SK-N-MC (cell line): ENCODE results near the gene PDE1C.

Experiments
- DNase-seq: peaks from one replicate; pipeline ENCODE4 v3.0.0-alpha.2; 2011; ENCODE audit warnings: low read depth, low spot score
- H3K27ac ChIP-seq: fragments of 200-600 bp; sonication (generic); 2 replicates; pipeline ENCODE4 v1.5.1; 2016; ENCODE audit warnings: mixed run types
- H3K36me3 ChIP-seq: fragments of 200-600 bp; sonication (generic); 2 replicates; pipeline ENCODE4 v1.6.1; 2017; ENCODE audit warnings: antibody characterized with exemption, low read length, mixed read lengths; ENCODE audit not compliant: insufficient read depth
- H3K4me3 ChIP-seq: fragments of 200-600 bp; sonication (generic); 2 replicates; pipeline ENCODE4 v1.5.1; 2016
- H3K9ac ChIP-seq: fragments of 200-600 bp; sonication (generic); 2 replicates; pipeline ENCODE4 v1.8.0; 2017; ENCODE audit warnings: mixed run types, mixed read lengths; ENCODE audit not compliant: insufficient read length
- H3K9me3 ChIP-seq: fragments of 200-600 bp; sonication (generic); 2 replicates; pipeline ENCODE4 v1.6.1; 2017; ENCODE audit warnings: low read depth, mild to moderate bottlenecking, antibody characterized with exemption, low read length, moderate library complexity, mixed read lengths
- EZH2 ChIP-seq: fragments of 200-600 bp; sonication (generic); IDR thresholded peaks from one replicate; pipeline ENCODE4 v1.6.1; 2017; ENCODE audit warnings: antibody characterized with exemption
- FOXP2 ChIP-seq: optimal IDR thresholded peaks from 2 replicates; pipeline ENCODE3; 2011; ENCODE audit warnings: mild to moderate bottlenecking, moderate library complexity; ENCODE audit not compliant: insufficient read depth; ENCODE audit errors: extremely low read length, control extremely low read depth
- POLR2AphosphoS5 ChIP-seq: IDR thresholded peaks from 2 replicates; pipeline ENCODE4 v1.6.1; 2012; ENCODE audit warnings: mild to moderate bottlenecking, low read depth, low read length, borderline replicate concordance

Gene PDE1C

GRCh38 chr7:31921047-31921446 is 149.2 kb downstream of the PDE1C start:
- Histone ChIP-seq H3K9ac (no peak overlapping the region), H3K4me3 (no peak overlapping the region), H3K27ac (no peak overlapping the region), H3K9me3 (no peaks in the 10 kb centered on the region), H3K36me3 (no peaks in the 10 kb centered on the region)
- DNase-seq, result no peak
- TF ChIP-seq FOXP2 (no peak), POLR2AphosphoS5 (no peak), EZH2 (no peak)

- no peak overlapping the region for H3K9ac ChIP-seq
- TF ChIP-seq POLR2AphosphoS5 (no peak), FOXP2 (no peak), EZH2 (no peak)
- no peaks in the 10 kb centered on the region for H3K36me3 ChIP-seq
- no peak overlapping the region for H3K4me3 ChIP-seq
- DNase-seq, result no peak
- no peaks in the 10 kb centered on the region for H3K9me3 ChIP-seq
- H3K27ac ChIP-seq, result no peak overlapping the region
These were observed 150.4 kb downstream of the PDE1C start for GRCh38 chr7:31919678-31920369.

GRCh38 chr7:31918706-31919393 is 151.4 kb downstream of the PDE1C start:
- no peaks in the 10 kb centered on the region for H3K9me3 ChIP-seq
- TF ChIP-seq POLR2AphosphoS5 (no peak), EZH2 (no peak), FOXP2 (no peak)
- H3K27ac ChIP-seq, result no peak overlapping the region
- no peak overlapping the region for H3K9ac ChIP-seq
- no peaks in the 10 kb centered on the region for H3K36me3 ChIP-seq
- H3K4me3 ChIP-seq, result no peak overlapping the region
- no peak for DNase-seq

- no peaks in the 10 kb centered on the region for H3K9me3 ChIP-seq
- no peak for TF ChIP-seq POLR2AphosphoS5
- TF ChIP-seq FOXP2, result no peak
- no peak for TF ChIP-seq EZH2
- no peak overlapping the region for H3K4me3 ChIP-seq
- no peak overlapping the region for H3K27ac ChIP-seq
- no peak overlapping the region for H3K9ac ChIP-seq
- DNase-seq, result no peak
- H3K36me3 ChIP-seq, result no peaks in the 10 kb centered on the region
These were observed 153.0 kb downstream of the PDE1C start for GRCh38 chr7:31917256-31917655.

GRCh38 chr7:31910191-31910590 is 160.0 kb downstream of the PDE1C start:
- no peak for DNase-seq
- Histone ChIP-seq H3K9ac (no peak overlapping the region), H3K27ac (no peak overlapping the region), H3K9me3 (no peaks in the 10 kb centered on the region), H3K4me3 (no peak overlapping the region), H3K36me3 (no peaks in the 10 kb centered on the region)
- TF ChIP-seq EZH2 (no peak), POLR2AphosphoS5 (no peak), FOXP2 (no peak)

- H3K4me3 ChIP-seq, result no peak overlapping the region
These were observed 163.6 kb downstream of the PDE1C start for GRCh38 chr7:31906479-31907171.

GRCh38 chr7:31903962-31904361 is 166.2 kb downstream of the PDE1C start:
- no peak overlapping the region for H3K4me3 ChIP-seq
- no peaks in the 10 kb centered on the region for H3K36me3 ChIP-seq
- TF ChIP-seq POLR2AphosphoS5 (no peak), FOXP2 (no peak), EZH2 (no peak)
- H3K9me3 ChIP-seq, result no peaks in the 10 kb centered on the region
- H3K9ac ChIP-seq, result no peak overlapping the region
- no peak for DNase-seq
- H3K27ac ChIP-seq, result no peak overlapping the region

More at GRCh38 chr7:31906479-31907171, 163.6 kb downstream of the PDE1C start:
- H3K27ac ChIP-seq, result no peak overlapping the region
- no peaks in the 10 kb centered on the region for H3K36me3 ChIP-seq
- TF ChIP-seq FOXP2 (no peak), POLR2AphosphoS5 (no peak), EZH2 (no peak)
- no peaks in the 10 kb centered on the region for H3K9me3 ChIP-seq
- DNase-seq, result no peak
- no peak overlapping the region for H3K9ac ChIP-seq

GRCh38 chr7:31899356-31899927 is 170.8 kb downstream of the PDE1C start:
- no peak for DNase-seq
- H3K4me3 ChIP-seq, result no peak overlapping the region
- no peak overlapping the region for H3K9ac ChIP-seq
- no peak overlapping the region for H3K27ac ChIP-seq
- H3K9me3 ChIP-seq, result no peaks in the 10 kb centered on the region
- H3K36me3 ChIP-seq, result no peaks in the 10 kb centered on the region
- no peak for TF ChIP-seq FOXP2
- no peak for TF ChIP-seq POLR2AphosphoS5
- TF ChIP-seq EZH2, result no peak
